Uterus (tissue), 2 donors: ENCODE data around the gene ABCB8.
"Not testable (repeated sequence)": the region's sequence is repeated elsewhere in the genome, so short reads cannot be mapped to it uniquely, and the experiment has no call there.

Experiments
- POLR2A ChIP-seq, 2 donors: fragments of 450-650 bp; IDR thresholded peaks; one replicate each; pipeline ENCODE4 v1.6.1; 2016; ENCODE audit warnings: antibody characterized with exemption in 2 of 2, mild to moderate bottlenecking in 1 of 2, moderate library complexity in 1 of 2
- TF ChIP-seq, protein P1 (sequence below), 4 experiments: fragments of 200-600 bp in 2 of 4; fragments of 450-650 bp in 2 of 4; sonication (generic) in 2 of 4; IDR thresholded peaks; one replicate each; pipeline ENCODE4 v1.5.1; 2016 to 2019; ENCODE audit warnings: antibody characterized with exemption in 4 of 4, mild to moderate bottlenecking in 2 of 4, moderate library complexity in 1 of 4

DNA sequence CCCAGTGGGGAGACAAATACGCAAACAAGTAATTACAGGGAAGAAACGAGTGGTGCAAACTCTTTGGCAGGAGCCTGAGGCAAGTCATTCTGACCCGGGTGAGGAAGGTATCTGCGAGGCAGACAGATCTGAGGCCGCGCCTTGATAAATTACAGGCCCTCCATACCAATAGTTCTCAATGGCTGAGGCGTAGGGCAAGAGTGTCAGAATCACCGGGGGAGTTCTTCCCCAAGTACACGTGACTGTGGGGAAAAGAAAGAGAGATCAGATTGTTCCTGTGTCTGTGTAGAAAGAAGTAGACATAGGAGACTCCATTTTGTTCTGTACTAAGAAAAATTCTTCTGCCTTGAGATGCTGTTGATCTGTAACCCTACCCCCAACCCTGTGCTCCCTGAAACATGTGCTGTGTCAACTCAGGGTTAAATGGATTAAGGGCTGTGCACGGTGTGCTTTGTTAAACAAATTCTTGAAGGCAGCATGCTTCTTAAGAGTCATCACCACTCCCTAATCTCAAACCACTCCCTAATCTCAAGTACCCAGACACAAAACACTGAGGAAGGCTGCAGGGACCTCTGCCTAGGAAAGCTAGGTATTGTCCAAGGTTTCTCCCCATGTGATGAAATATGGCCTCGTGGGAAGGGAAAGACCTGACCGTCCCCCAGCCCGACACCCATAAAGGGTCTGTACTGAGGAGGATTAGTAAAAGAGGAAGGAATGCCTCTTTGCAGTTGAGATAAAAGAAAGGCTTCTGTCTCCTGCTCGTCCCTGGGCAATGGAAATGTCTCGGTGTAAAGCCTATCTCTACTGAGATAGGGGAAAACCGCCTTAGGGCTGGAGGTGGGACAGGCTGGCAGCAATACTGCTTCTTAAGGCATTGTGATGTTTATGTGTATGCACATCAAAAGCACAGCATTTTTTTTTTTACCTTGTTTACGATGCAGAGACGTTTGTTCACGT, 1.2 kb upstream of the ABCB8 start:
- TF ChIP-seq, protein P1, sequence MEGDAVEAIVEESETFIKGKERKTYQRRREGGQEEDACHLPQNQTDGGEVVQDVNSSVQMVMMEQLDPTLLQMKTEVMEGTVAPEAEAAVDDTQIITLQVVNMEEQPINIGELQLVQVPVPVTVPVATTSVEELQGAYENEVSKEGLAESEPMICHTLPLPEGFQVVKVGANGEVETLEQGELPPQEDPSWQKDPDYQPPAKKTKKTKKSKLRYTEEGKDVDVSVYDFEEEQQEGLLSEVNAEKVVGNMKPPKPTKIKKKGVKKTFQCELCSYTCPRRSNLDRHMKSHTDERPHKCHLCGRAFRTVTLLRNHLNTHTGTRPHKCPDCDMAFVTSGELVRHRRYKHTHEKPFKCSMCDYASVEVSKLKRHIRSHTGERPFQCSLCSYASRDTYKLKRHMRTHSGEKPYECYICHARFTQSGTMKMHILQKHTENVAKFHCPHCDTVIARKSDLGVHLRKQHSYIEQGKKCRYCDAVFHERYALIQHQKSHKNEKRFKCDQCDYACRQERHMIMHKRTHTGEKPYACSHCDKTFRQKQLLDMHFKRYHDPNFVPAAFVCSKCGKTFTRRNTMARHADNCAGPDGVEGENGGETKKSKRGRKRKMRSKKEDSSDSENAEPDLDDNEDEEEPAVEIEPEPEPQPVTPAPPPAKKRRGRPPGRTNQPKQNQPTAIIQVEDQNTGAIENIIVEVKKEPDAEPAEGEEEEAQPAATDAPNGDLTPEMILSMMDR (IDR thresholded peaks at IDR 0.05): not testable (repeated sequence)
- not testable (repeated sequence) for TF ChIP-seq POLR2A (IDR thresholded peaks at IDR 0.05)
